Breast epithelium (tissue), 3 donors: ENCODE results near the gene MAK.

ENCODE experiments used
- POLR2A ChIP-seq: fragments of 450-650 bp; IDR thresholded peaks from one replicate; pipeline ENCODE4 v1.6.1; 2016; ENCODE audit warnings: antibody characterized with exemption, mild to moderate bottlenecking, moderate library complexity
- TF ChIP-seq, protein P1 (sequence below), 3 donors: fragments of 450-650 bp; IDR thresholded peaks; one replicate each; pipeline ENCODE4 v1.5.1; 2016 to 2017; ENCODE audit warnings: antibody characterized with exemption in 3 of 3, mild to moderate bottlenecking in 3 of 3, moderate library complexity in 3 of 3

DNA sequence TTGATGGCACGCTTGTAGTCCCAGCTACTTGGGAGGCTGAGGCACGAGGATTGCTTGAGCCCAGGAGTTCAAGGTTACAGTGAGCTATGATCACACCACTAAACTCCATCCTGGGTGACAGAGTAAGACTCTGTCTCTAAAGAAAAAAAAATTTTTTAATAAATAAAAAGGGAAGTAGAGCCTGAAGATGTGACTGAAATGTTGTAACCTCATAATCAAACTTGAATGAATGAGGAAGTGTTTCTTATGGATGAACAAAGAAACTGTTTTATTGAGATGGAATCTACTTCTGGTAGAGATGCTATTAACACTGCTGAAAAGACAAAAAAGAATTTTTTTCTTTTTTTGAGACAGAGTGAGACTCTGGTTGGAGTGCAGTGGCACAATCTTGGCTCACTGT is 6.7 kb downstream of the MAK start:
- TF ChIP-seq POLR2A: no peak
- TF ChIP-seq, protein P1, sequence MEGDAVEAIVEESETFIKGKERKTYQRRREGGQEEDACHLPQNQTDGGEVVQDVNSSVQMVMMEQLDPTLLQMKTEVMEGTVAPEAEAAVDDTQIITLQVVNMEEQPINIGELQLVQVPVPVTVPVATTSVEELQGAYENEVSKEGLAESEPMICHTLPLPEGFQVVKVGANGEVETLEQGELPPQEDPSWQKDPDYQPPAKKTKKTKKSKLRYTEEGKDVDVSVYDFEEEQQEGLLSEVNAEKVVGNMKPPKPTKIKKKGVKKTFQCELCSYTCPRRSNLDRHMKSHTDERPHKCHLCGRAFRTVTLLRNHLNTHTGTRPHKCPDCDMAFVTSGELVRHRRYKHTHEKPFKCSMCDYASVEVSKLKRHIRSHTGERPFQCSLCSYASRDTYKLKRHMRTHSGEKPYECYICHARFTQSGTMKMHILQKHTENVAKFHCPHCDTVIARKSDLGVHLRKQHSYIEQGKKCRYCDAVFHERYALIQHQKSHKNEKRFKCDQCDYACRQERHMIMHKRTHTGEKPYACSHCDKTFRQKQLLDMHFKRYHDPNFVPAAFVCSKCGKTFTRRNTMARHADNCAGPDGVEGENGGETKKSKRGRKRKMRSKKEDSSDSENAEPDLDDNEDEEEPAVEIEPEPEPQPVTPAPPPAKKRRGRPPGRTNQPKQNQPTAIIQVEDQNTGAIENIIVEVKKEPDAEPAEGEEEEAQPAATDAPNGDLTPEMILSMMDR (IDR thresholded peaks at IDR 0.05): no peak
